ENCODE results near the gene TOMM20.

Gene TOMM20

DNA sequence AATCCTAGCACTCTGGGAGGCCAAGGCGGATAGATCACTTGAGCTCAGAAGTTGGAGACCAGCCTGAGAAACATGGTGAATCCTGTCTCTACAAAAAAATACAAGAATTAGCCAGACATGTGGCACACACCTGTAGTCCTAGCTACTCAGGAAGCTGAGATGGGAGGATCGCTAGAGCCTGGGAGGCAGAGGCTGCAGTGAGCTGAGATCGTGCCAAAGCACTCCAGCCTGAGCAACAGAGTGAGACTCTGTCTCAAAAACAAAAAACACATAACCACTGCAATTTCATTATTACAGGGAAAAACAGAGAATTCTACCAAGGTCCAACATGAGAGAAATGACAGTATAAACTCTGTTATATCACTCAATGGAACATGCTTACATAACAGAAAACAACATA is 4.4 kb upstream of the TOMM20 start:
- no peak for DNase-seq

DNA sequence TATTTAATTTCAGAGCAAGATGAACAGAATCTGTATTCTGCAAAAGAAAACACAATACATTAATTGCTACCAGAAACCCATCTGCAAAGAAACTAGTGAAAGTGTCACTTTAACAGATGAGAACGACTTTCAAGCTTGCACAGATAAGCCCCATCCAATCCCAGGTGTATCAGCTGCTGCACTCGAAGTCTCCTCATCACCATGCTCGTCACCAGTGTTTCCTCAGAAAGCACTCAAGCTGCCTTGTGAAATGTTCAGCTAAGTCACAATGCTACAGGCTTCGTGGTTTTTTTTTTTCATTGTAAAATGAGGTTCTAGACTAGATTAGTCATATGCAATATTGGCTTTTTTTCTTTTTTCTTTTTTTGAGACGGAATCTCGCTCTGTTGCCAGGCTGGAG is 3.3 kb upstream of the TOMM20 start:
- peak in 1 of 5 experiments; percentile 91 for DNase-seq

DNA sequence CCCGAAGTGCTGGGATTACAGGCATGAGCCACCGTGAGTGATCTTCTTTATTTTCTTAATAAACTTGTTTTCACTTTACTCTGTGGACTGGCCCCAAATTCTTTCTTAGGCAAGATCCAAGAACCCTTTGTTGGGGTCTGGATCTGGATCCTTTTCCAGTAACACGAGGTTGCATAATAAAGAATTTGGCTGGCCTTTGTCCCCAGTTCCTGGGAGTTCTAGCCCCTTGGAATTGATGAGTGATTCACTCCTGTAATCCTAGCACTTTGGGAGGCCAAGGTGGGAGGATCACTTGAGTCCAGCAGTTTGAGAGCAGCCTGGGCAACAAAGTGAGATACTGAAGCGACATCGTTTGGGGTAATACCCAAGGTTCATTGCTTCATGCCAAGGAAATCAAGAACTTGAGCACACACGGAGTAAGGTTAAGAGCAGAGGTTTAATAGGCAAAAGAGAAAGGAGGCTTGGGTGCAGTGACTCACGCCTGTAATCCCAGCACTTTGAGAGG is 2.2 kb upstream of the TOMM20 start:
- no peak for DNase-seq

- DNase-seq = no peak
Measured at GRCh38 chr1:235129774-235130570, 1.3 kb upstream of the TOMM20 start.

- DNase-seq = peak in 2 of 5 experiments; percentile 6 to 42
Measured at GRCh38 chr1:235127732-235128455, 743 bp downstream of the TOMM20 start.

- no peak for DNase-seq
Measured at GRCh38 chr1:235127203-235127602, 1.4 kb downstream of the TOMM20 start.

- no peak for DNase-seq
Measured at GRCh38 chr1:235124665-235125064, 4.0 kb downstream of the TOMM20 start.

DNA sequence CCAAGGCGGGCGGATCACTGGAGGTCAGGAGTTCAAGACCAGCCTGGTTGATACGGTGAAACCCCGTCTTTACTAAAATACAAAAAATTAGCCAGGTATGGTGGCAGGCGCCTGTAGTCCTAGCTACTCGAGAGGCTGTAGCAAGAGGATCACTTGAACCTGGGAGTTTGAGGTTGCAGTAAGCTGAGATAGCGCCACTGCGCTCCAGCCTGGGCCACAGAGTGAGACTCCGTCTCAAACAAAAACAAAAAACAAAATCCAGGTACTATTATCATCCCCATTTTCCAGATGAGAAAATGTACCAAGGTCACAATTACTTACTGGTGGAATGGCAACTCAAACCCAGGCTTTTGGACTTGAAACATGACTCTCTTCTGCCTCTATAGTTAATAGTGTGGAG is 4.5 kb downstream of the TOMM20 start:
- DNase-seq = no peak

GRCh38 chr1:235122348-235122747 is 6.3 kb downstream of the TOMM20 start:
- no peak for DNase-seq

DNA sequence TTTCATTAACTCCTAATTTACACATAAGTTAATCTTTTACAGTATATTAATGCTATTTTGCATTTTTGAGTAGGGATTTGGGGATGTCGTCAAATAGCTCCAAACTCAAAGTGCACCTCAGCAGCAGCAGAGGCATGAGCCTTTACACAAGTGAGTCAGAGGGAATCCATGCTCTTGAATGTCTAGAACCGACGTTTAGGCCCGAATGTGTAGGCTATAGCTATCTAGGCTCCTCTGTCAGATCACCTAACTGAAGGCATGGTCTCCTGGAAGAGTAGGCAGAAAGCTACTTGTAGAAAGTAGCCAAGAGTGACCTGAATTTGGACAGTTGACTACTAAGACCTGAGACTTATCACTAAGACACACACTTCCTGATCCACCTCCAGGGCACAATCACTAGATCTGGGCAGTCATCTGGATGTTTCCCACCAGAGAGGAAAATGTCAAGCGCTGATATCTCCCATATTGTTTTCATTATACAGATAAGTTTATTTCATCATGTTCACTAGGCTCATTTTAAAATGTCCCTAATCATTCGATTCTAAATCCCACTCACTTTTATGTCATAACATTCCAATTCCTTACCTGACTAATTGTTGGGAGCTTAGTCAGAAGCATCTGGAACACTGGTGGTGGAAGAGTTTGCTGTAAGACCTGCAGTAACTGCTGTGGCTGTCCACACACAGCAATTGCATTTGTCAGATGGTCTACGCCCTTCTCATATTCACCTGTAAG is 15.3 kb downstream of the TOMM20 start:
- no peak for DNase-seq

GRCh38 chr1:235112297-235113182 is 16.1 kb downstream of the TOMM20 start:
- no peak for DNase-seq

- DNase-seq = no peak
Measured at GRCh38 chr1:235111107-235111506, 17.5 kb downstream of the TOMM20 start.

DNA sequence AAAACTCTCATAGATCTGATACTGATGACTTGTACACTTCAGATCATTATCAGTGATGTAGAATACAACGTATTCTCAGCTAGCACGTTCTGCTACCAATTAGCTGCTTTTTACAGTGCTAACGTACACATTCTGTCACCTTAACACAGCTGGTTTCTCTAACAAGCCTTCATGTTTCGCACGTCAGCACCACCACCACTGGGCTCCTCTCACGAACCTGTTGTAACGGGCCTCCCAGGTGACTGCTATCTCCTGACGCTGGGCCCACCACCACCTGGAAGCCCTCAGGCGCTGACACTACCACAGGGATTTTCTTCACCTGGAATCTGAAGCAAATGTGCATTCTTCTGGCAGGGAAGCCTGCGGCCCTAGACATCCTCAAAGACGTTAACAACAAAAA is 19.8 kb downstream of the TOMM20 start:
- no peak for DNase-seq

- no peak for DNase-seq
Measured at GRCh38 chr1:235108185-235108593, 20.4 kb downstream of the TOMM20 start.

DNA sequence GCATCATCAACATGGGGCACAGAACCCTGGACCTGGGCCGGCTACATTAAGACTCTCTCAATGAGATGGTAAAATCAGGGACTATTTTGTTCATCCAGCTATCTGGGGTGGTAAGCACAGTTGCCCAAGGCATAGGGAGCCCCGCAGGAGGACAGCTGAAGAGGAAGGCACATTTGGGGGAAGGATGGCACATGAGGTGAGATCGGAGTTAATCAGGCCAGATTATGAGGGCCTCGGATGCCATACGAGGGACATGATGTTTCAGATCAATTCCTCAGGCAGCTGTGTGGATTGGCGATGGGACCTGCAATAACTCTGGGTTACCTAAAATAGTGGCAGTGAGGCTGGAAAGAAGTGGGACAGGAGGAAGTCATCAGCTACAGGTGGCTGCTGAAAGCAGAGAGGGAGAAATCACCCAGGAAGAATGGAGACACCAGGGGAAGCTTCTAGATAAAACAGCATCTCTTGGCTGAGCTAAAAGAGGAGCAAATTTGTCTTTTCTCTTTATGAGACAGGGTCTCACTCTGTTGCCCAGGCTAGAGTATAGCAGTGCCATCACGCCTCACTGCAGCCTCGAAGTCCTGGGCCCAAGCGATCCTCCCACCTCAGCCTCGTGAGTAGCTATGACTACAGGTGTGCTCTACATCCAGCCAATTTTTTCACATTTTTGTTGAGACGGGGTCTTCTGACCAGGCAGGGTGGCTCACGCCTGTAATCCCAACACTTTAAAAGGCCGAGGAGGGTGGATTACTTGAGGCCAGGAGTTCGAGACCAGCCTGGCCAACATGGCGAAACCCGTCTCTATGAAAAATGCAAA is 21.1 kb downstream of the TOMM20 start:
- no peak for DNase-seq

- DNase-seq = peak in 1 of 5 experiments; percentile 26
Measured at GRCh38 chr1:235106457-235106856, 22.2 kb downstream of the TOMM20 start.

DNA sequence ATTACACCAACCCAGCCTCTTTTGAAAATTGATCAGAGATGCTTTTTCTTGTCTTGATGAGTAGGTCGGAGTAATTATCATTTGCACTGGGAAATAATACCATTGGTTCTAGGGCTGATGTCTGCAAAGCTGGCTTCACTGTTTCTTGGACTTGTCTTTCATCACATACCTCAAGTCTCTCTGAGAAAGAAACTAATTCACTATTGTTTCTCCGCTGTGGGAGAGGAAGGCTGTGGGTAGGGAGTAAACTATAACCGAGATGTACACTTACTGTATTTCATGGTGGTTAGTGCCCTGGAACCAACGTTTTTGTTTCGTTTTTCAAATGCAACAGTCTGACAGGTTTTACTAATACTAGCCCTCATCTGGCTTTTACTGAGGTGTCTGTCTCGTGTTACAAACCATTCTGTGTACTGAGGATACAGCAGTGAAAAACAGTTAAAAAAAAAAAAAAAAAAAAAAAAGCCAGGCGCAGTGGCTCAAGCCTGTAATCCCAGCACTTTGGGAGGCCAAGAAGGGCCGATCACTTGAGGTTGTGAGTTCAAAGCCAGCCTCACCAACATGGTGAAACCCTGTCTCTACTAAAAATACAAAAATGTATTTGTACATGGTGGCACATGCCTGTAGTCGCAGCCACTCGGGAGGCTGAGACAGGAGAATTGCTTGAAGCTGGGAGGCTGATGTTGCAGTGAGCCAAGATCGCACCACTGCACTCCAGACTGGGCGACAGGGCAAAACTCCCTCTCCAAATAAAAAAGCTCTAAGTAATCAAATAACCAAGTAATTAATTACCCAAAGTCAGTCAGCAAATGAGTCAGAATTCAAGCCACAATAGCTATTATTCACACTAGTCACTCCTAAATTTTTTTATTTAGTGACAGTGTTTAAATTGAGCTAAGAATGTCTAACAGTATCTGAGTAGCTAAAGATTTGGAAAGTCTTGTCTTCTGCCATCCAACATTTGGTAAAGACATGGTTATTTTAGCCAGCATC is 23.3 kb downstream of the TOMM20 start:
- peak in 2 of 5 experiments; percentile 36 to 91 for DNase-seq

DNA sequence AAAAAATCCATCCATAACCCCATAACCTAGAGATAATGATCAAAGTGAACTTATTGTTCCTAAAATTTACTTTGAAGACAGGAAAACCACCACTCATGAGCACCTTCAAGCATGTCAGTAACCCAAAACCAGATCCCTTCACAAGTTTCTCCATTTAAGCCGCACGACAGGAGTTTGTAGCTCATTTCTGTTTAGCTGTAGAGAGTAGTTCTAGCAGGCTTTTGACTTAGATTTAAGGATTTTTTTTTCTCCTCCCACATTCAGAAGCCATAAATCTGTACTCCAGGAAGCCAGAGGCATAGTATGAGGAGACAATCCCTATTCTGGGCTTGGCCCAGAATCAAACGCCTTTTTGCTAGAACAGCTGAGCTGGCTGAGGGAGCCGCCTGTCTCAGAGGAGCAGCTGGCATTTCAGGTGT is 25.6 kb downstream of the TOMM20 start:
- DNase-seq = peak in 1 of 5 experiments; percentile 17

GRCh38 chr1:235102259-235102582 is 26.4 kb downstream of the TOMM20 start:
- no peak for DNase-seq
